H9 (cell line): ENCODE results near the gene EHD1. TPM values are rescaled to one million over a fixed set of nuclear protein-coding genes. Genes with fewer than 3 reads are reported as not detected.

ENCODE experiments used
- DNase-seq: peaks from one replicate; pipeline ENCODE4 v3.0.0-alpha.2; 2017
- H2AFZ ChIP-seq: one replicate; pipeline ENCODE4 v1.6.1; 2013; ENCODE audit warnings: mild to moderate bottlenecking, low read length, control low read depth, moderate library complexity
- H2AK5ac ChIP-seq: 2 replicates; pipeline ENCODE4 v1.6.1; 2013; ENCODE audit warnings: low read length, control low read depth, mixed read lengths; ENCODE audit not compliant: insufficient read length
- H2BK120ac ChIP-seq: one replicate; pipeline ENCODE4 v1.6.1; 2013; ENCODE audit warnings: low read depth, mild to moderate bottlenecking, low read length, control low read depth, inconsistent platforms; ENCODE audit not compliant: poor library complexity, severe bottlenecking
- H2BK12ac ChIP-seq: 2 replicates; pipeline ENCODE4 v1.6.1; 2013; ENCODE audit warnings: low read length, control low read depth, mixed read lengths, low read depth; ENCODE audit not compliant: insufficient read length
- H2BK15ac ChIP-seq: 2 replicates; pipeline ENCODE4 v1.6.1; 2013; ENCODE audit warnings: low read depth, low read length, control low read depth
- H2BK20ac ChIP-seq: one replicate; pipeline ENCODE4 v1.6.1; 2013; ENCODE audit warnings: low read depth, mild to moderate bottlenecking, low read length, control low read depth, inconsistent platforms; ENCODE audit not compliant: poor library complexity, severe bottlenecking
- H2BK5ac ChIP-seq: 2 replicates; pipeline ENCODE4 v1.6.1; 2013; ENCODE audit warnings: low read length, control low read depth, mixed read lengths; ENCODE audit not compliant: insufficient read length
- H3K14ac ChIP-seq: 2 replicates; pipeline ENCODE4 v1.6.1; 2013; ENCODE audit warnings: low read length, control low read depth; ENCODE audit not compliant: insufficient read depth
- H3K18ac ChIP-seq: 2 replicates; pipeline ENCODE4 v1.6.1; 2013; ENCODE audit warnings: low read depth, mild to moderate bottlenecking, mixed read lengths, low read length, control low read depth; ENCODE audit not compliant: insufficient read length
- H3K23ac ChIP-seq: 2 replicates; pipeline ENCODE4 v1.6.1; 2013; ENCODE audit warnings: low read length, control low read depth, mixed read lengths, low read depth; ENCODE audit not compliant: insufficient read length
- H3K23me2 ChIP-seq: 2 replicates; pipeline ENCODE4 v1.6.1; 2013; ENCODE audit warnings: low read depth, mild to moderate bottlenecking, mixed read lengths, low read length, control low read depth; ENCODE audit not compliant: insufficient read length, poor library complexity, severe bottlenecking
- H3K27ac ChIP-seq: 2 replicates; pipeline ENCODE4 v1.5.1; 2013; ENCODE audit warnings: low read length, control low read depth, mixed read lengths, low read depth; ENCODE audit not compliant: insufficient read length
- H3K27me3 ChIP-seq: 2 replicates; pipeline ENCODE4 v1.6.1; 2013; ENCODE audit warnings: low read length, control low read depth, inconsistent platforms; ENCODE audit not compliant: insufficient read depth
- H3K4ac ChIP-seq: 2 replicates; pipeline ENCODE4 v1.6.1; 2013; ENCODE audit warnings: low read depth, mild to moderate bottlenecking, control low read depth, inconsistent platforms, low read length, moderate library complexity
- H3K4me1 ChIP-seq: 2 replicates; pipeline ENCODE4 v1.6.1; 2013; ENCODE audit warnings: low read length, control low read depth, inconsistent platforms; ENCODE audit not compliant: insufficient read depth
- H3K4me2 ChIP-seq: 2 replicates; pipeline ENCODE4 v1.6.1; 2013; ENCODE audit warnings: low read length, control low read depth, mixed read lengths; ENCODE audit not compliant: insufficient read length, insufficient read depth
- H3K56ac ChIP-seq: 2 replicates; pipeline ENCODE4 v1.6.1; 2013; ENCODE audit warnings: low read depth, mild to moderate bottlenecking, mixed read lengths, low read length, control low read depth; ENCODE audit not compliant: insufficient read length
- H3K79me1 ChIP-seq: 2 replicates; pipeline ENCODE4 v1.6.1; 2013; ENCODE audit warnings: low read depth, mild to moderate bottlenecking, moderate library complexity, low read length, control low read depth, inconsistent platforms; ENCODE audit not compliant: insufficient read depth, poor library complexity, severe bottlenecking
- H3K79me2 ChIP-seq: 2 replicates; pipeline ENCODE4 v1.6.1; 2013; ENCODE audit warnings: low read length, control low read depth, inconsistent platforms; ENCODE audit not compliant: insufficient read depth
- H3K9ac ChIP-seq: 2 replicates; pipeline ENCODE4 v1.6.1; 2013; ENCODE audit warnings: low read length, control low read depth, mixed read lengths; ENCODE audit not compliant: insufficient read length; ENCODE audit errors: extremely low read depth
- H3K9me3 ChIP-seq: one replicate; pipeline ENCODE4 v1.6.1; 2013; ENCODE audit warnings: low read depth, low read length, inconsistent platforms; ENCODE audit not compliant: control insufficient read depth
- H3T11ph ChIP-seq: one replicate; pipeline ENCODE4 v1.6.1; 2013; ENCODE audit warnings: mild to moderate bottlenecking, low read length, control low read depth, inconsistent platforms
- H4K20me1 ChIP-seq: one replicate; pipeline ENCODE4 v1.6.1; 2013; ENCODE audit not compliant: control insufficient read depth, insufficient read length, insufficient read depth
- H4K5ac ChIP-seq: 2 replicates; pipeline ENCODE4 v1.6.1; 2013; ENCODE audit warnings: low read depth, mild to moderate bottlenecking, mixed read lengths, low read length, control low read depth; ENCODE audit not compliant: insufficient read length
- H4K8ac ChIP-seq: replicated peaks from 2 replicates; pipeline ENCODE4 v1.6.1; 2013; ENCODE audit warnings: low read length, control low read depth, mixed read lengths, low read depth; ENCODE audit not compliant: insufficient read length
- H4K91ac ChIP-seq: 2 replicates; pipeline ENCODE4 v1.6.1; 2013; ENCODE audit warnings: low read depth, mild to moderate bottlenecking, moderate library complexity, mixed read lengths, low read length, control low read depth; ENCODE audit not compliant: insufficient read length
- H3K27ac Mint-ChIP-seq, 3 experiments: 2 replicates in 2 of 3; 3 replicates in 1 of 3; pipeline ENCODE4 v1.8.0; 2020 to 2021; ENCODE audit warnings: mixed read lengths in 3 of 3, mild to moderate bottlenecking in 1 of 3, moderate library complexity in 1 of 3
- H3K27me3 Mint-ChIP-seq: 2 replicates; pipeline ENCODE4 v1.8.0; 2021; ENCODE audit warnings: low read depth, mild to moderate bottlenecking, moderate library complexity, mixed read lengths
- H3K36me3 Mint-ChIP-seq, 3 experiments: 2 replicates in 2 of 3; 3 replicates in 1 of 3; pipeline ENCODE4 v1.8.0; 2020 to 2021; ENCODE audit warnings: low read depth in 3 of 3, mixed read lengths in 3 of 3; ENCODE audit not compliant: insufficient read depth in 1 of 3
- H3K4me1 Mint-ChIP-seq, 2 experiments: 2 replicates each; pipeline ENCODE4 v1.8.0; 2020; ENCODE audit warnings: mixed read lengths in 2 of 2
- H3K4me3 Mint-ChIP-seq, 2 experiments: 2 replicates in 1 of 2; 3 replicates in 1 of 2; pipeline ENCODE4 v1.8.0; 2020 to 2021; ENCODE audit warnings: mild to moderate bottlenecking in 2 of 2, mixed read lengths in 2 of 2, moderate library complexity in 1 of 2
- H3K9me3 Mint-ChIP-seq, 2 experiments: 2 replicates in 1 of 2; 3 replicates in 1 of 2; pipeline ENCODE4 v1.8.0; 2020; ENCODE audit warnings: mild to moderate bottlenecking in 2 of 2, mixed read lengths in 2 of 2, moderate library complexity in 1 of 2
- WGBS: extraction: QIAGEN DNeasy Blood & Tissue Kit; methylation state at CpG from one replicate; pipeline ENCODE4 v1.1.7; 2013; ENCODE audit warnings: missing lambda C conversion rate, low lambda C conversion rate, mixed read lengths; ENCODE audit not compliant: insufficient read length; ENCODE audit errors: extremely low coverage; 5-methylcytosine and 5-hydroxymethylcytosine counted together
- total RNA-seq: library from RNA; stranded (reverse); gene quantifications from 2 replicates; pipeline ENCODE4 v1.2.1, GENCODE V29; 2021
- TF ChIP-seq, protein P1 (sequence below): fragments of 200-600 bp; sonication (generic); conservative IDR thresholded peaks from 3 replicates; pipeline ENCODE4 v1.8.0; 2021; ENCODE audit warnings: antibody characterized with exemption, mild to moderate bottlenecking

EHD1 gene
- total RNA-seq, 1 experiment from 2014 or later = 31.0 TPM

DNA sequence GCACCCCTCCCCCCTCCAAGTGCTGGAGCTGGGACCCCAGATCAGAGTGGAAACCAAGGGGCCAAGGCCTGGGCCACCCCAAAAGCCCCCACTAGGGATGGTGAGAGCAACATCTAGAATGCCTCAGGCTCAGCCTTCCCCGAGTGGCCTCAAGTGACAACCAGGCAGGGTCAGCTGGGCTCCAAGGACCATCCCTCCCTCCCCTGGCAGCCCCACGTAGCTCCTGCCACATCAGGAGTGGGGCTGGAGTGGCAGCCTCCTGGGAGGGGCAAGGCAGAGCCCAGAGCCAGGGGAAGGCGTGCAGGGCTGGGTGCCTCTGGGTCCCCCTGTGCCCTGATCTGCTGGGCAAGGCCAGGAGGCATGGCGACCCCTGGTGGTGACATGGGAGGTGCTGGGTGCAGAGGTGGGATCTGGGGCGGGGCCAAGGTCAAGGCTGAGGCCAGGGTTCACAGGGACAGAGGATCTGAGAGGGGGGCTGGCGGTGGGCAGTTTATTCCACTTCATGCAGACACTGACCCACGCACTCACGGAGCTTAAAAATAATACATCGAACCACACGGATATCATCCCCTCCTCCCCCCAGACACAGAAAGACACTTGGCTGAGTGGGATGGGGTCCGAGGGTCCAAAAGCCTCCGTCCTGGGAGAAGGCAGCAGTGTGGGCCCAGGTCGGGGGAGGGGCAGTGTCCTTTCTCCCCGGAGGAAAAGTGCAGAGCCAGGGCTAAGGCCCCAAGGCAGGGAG, 15.8 kb upstream of the EHD1 start:
- Mint-ChIP-seq H3K36me3 (peaks cover 0 to 15% (median 8%) of the 10 kb centered on the region in 3 experiments; a peak in 4 of 7 replicates), H3K9me3 (no peaks in the 10 kb centered on the region; a peak in 1 of 5 replicates), H3K27me3 (no peaks in the 10 kb centered on the region), H3K4me3 (no peak overlapping the region), H3K4me1 (peaks cover 0 to 8% of the 10 kb centered on the region in 2 experiments; a peak in 2 of 4 replicates), H3K27ac (no peak overlapping the region)
- Histone ChIP-seq H2AK5ac (no peak overlapping the region), H3K4me2 (no peak overlapping the region), H2BK5ac (no peak overlapping the region), H4K5ac (no peak overlapping the region), H3K79me1 (no peaks in the 10 kb centered on the region), H2BK15ac (no peak overlapping the region), H2BK120ac (no peak overlapping the region), H4K91ac (no peak overlapping the region), H3K14ac (no peak overlapping the region), H4K8ac (no peak overlapping the region), H3T11ph (no peak overlapping the region), H3K23ac (no peak overlapping the region), H3K56ac (no peak overlapping the region), H3K9ac (no peak overlapping the region), H3K23me2 (no peaks in the 10 kb centered on the region), H2BK12ac (no peak overlapping the region), H3K27ac (no peak overlapping the region), H3K79me2 (no peaks in the 10 kb centered on the region), H4K20me1 (peaks cover 4% of the 10 kb centered on the region), H2AFZ (no peak overlapping the region), H2BK20ac (no peak overlapping the region), H3K4ac (no peak overlapping the region), H3K18ac (no peak overlapping the region), H3K27me3 (no peaks in the 10 kb centered on the region), H3K9me3 (no peaks in the 10 kb centered on the region), H3K4me1 (no peaks in the 10 kb centered on the region)
- WGBS = no CpG with 5 or more reads among the region's 14 CpGs
- peak; percentile 89 for DNase-seq
- TF ChIP-seq, protein P1, sequence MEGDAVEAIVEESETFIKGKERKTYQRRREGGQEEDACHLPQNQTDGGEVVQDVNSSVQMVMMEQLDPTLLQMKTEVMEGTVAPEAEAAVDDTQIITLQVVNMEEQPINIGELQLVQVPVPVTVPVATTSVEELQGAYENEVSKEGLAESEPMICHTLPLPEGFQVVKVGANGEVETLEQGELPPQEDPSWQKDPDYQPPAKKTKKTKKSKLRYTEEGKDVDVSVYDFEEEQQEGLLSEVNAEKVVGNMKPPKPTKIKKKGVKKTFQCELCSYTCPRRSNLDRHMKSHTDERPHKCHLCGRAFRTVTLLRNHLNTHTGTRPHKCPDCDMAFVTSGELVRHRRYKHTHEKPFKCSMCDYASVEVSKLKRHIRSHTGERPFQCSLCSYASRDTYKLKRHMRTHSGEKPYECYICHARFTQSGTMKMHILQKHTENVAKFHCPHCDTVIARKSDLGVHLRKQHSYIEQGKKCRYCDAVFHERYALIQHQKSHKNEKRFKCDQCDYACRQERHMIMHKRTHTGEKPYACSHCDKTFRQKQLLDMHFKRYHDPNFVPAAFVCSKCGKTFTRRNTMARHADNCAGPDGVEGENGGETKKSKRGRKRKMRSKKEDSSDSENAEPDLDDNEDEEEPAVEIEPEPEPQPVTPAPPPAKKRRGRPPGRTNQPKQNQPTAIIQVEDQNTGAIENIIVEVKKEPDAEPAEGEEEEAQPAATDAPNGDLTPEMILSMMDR = peak; percentile 92
